Measurements from ENCODE around the gene DNAJC28.

DNA sequence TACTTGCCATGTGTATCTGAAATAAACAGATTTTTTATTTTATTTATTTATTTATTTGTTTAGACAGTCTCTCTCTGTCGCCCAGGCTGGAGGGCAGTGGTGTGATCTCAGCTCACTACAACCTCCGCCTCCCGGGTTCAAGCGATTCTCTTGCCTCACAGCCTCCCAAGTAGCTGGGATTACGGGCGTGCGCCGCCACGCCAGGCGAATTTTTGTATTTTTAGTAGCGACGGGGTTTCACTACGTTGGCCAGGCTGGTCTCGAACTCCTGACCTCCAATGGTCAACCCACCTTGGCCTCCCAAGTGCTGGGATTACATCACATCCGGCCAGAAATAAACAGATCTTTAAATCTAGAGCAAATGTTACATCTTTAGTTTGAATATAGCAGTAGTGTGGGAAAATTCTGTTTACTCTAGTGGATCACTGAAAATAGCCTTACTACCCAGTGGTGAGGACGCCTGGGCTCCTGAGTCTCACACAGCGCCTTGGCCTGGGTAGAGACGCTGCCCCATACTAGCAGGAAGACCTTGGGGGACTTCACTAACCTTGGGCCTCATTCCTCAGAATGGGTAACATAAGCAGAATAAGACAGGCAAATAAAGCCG lies 49.7 kb upstream of the DNAJC28 start:
- TF ChIP-seq, protein P1, sequence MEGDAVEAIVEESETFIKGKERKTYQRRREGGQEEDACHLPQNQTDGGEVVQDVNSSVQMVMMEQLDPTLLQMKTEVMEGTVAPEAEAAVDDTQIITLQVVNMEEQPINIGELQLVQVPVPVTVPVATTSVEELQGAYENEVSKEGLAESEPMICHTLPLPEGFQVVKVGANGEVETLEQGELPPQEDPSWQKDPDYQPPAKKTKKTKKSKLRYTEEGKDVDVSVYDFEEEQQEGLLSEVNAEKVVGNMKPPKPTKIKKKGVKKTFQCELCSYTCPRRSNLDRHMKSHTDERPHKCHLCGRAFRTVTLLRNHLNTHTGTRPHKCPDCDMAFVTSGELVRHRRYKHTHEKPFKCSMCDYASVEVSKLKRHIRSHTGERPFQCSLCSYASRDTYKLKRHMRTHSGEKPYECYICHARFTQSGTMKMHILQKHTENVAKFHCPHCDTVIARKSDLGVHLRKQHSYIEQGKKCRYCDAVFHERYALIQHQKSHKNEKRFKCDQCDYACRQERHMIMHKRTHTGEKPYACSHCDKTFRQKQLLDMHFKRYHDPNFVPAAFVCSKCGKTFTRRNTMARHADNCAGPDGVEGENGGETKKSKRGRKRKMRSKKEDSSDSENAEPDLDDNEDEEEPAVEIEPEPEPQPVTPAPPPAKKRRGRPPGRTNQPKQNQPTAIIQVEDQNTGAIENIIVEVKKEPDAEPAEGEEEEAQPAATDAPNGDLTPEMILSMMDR (IDR thresholded peaks at IDR 0.05) = no peak
- TF ChIP-seq EP300 (IDR thresholded peaks at IDR 0.05) = no peak
